Measurements from ENCODE around the gene NT5E. TPM values are rescaled to one million over a fixed set of nuclear protein-coding genes. Genes with fewer than 3 reads are reported as not detected.

Gene NT5E
- total and polyA plus RNA-seq, 2 of the 13 experiments (the other 11 are each of a cell fraction or from before 2014, with no cell fraction given) = 9.5 to 33.0 TPM

- Histone ChIP-seq H3K4me1 (ENCODE audit: insufficient read depth, low read length) (peaks cover 7% of the 10 kb centered on the region; the same call in 1 of the 2 replicates), H4K20me1 (ENCODE audit: insufficient read depth, low read length) (no peaks in the 10 kb centered on the region), H3K79me2 (ENCODE audit: insufficient read depth, low read length) (no peaks in the 10 kb centered on the region), H3K9me3 (ENCODE audit: low read length) (no peaks in the 10 kb centered on the region), H3K4me2 (ENCODE audit: low read depth, low read length) (peak overlapping the region; percentile 5; the same call in 1 of the 2 replicates), H3K36me3 (replicated peaks in 1 of 2; ENCODE audit: control insufficient read depth in 1 of 2, insufficient read depth in 2 of 2, low read length in 2 of 2) (no peaks in the 10 kb centered on the region; a peak in 1 of 5 replicates), H3K27me3 (ENCODE audit: control insufficient read depth in 1 of 2, insufficient read depth in 2 of 2, low read length in 2 of 2) (no peaks in the 10 kb centered on the region), H3K4me3 (replicated peaks in 1 of 3; ENCODE audit: insufficient read depth in 1 of 3, low read depth in 2 of 3, low read length in 3 of 3) (no peak overlapping the region; a peak in 1 of 6 replicates), H2AFZ (ENCODE audit: low read length) (no peak overlapping the region), H3K27ac (ENCODE audit: extremely low read length, insufficient read depth, low read length) (no peak overlapping the region), H3K9ac (ENCODE audit: insufficient read depth, low read depth, low read length) (no peak overlapping the region)
- CTCF ChIA-PET (ENCODE audit: low intra/inter-chr PET ratio, low total read pairs) = interaction anchor here (1.3 to 4.2 kb wide), 2 partner anchors 110 to 126 kb away, joined by 5 to 96 read pairs; no protein-coding TSS in a partner anchor
- POLR2A ChIA-PET = interaction anchor here (0.6 to 2.0 kb wide), 4 partner anchors 31 to 127 kb away, joined by 3 to 8 read pairs (median 6); partner anchors contain the start of gene NT5E
- FAIRE-seq = no peak
- in situ Hi-C loops (cut with HindIII; ENCODE audit: extremely low pct_ligation_motif_present, low pct_unique_long_range_greater_than_20kb) (loop anchor here (5.0 kb wide), 1 partner anchor 130 kb away; no protein-coding TSS in a partner anchor), intact Hi-C loops (cut with micrococcal nuclease; ENCODE audit: unreplicated experiment) (no loop called here)
- 67% methylated on average over 8 of the region's 8 CpGs for WGBS (ENCODE audit: low lambda C conversion rate)
- DNase-seq (ENCODE audit: low spot score) = no peak
- TF ChIP-seq POLR2G (IDR thresholded peaks at IDR 0.05; ENCODE audit: low read depth, low read length) (no peak), ZNF547 (CRISPR knock-in tag; IDR thresholded peaks at IDR 0.05) (0 out of 2 replicates have a peak, but pooled peaks have one; percentile 56), PHF21A (CRISPR knock-in tag; IDR thresholded peaks at IDR 0.05) (0 out of 2 replicates have a peak, but pooled peaks have one; percentile 5)
- peak; percentile 51 for ATAC-seq
- BruUV-seq (replicated peaks) = no TSS peak
Measured at GRCh38 chr6:85482206-85482904, 32.5 kb downstream of the NT5E start.

GRCh38 chr6:85482905-85483700 lies 33.2 kb downstream of the NT5E start:
- peaks cover 0 to 2% of the 10 kb centered on the region in 2 experiments; a peak in 1 of 5 replicates for H3K36me3 ChIP-seq (replicated peaks in 1 of 2; ENCODE audit: control insufficient read depth in 1 of 2, insufficient read depth in 2 of 2, low read length in 2 of 2)
- 24% methylated on average over 9 of the region's 10 CpGs for WGBS (ENCODE audit: low lambda C conversion rate)
- H3K4me3 ChIP-seq (replicated peaks in 1 of 3; ENCODE audit: insufficient read depth in 1 of 3, low read depth in 2 of 3, low read length in 3 of 3) = no peak overlapping the region; a peak in 1 of 6 replicates
- ATAC-seq = peak; percentile 94
- FAIRE-seq = peak; percentile 60
- peaks cover 7% of the 10 kb centered on the region; the same call in 1 of the 2 replicates for H3K4me1 ChIP-seq (ENCODE audit: insufficient read depth, low read length)
- no TSS peak for BruUV-seq (replicated peaks)
- peak overlapping the region; percentile 5; the same call in 1 of the 2 replicates for H3K4me2 ChIP-seq (ENCODE audit: low read depth, low read length)
- POLR2A ChIA-PET = interaction anchor here (0.6 to 2.0 kb wide), 4 partner anchors 32 to 128 kb away, joined by 3 to 8 read pairs (median 6); partner anchors contain the start of gene NT5E
- no peaks in the 10 kb centered on the region for H4K20me1 ChIP-seq (ENCODE audit: insufficient read depth, low read length)
- CTCF ChIA-PET (ENCODE audit: low intra/inter-chr PET ratio, low total read pairs) = interaction anchor here (1.3 to 4.2 kb wide), 2 partner anchors 111 to 127 kb away, joined by 5 to 96 read pairs; no protein-coding TSS in a partner anchor
- no peaks in the 10 kb centered on the region for H3K9me3 ChIP-seq (ENCODE audit: low read length)
- H3K27ac ChIP-seq (ENCODE audit: extremely low read length, insufficient read depth, low read length) = no peak overlapping the region
- no peaks in the 10 kb centered on the region for H3K27me3 ChIP-seq (ENCODE audit: control insufficient read depth in 1 of 2, insufficient read depth in 2 of 2, low read length in 2 of 2)
- intact Hi-C loops (cut with micrococcal nuclease; ENCODE audit: unreplicated experiment) = loop anchor here (1.0 kb wide), 3 partner anchors 32 to 128 kb away; no protein-coding TSS in a partner anchor
- H2AFZ ChIP-seq (ENCODE audit: low read length) = no peak overlapping the region
- in situ Hi-C loops (cut with HindIII; ENCODE audit: extremely low pct_ligation_motif_present, low pct_unique_long_range_greater_than_20kb) = loop anchor here (5.0 kb wide), 1 partner anchor 131 kb away; no protein-coding TSS in a partner anchor
- no peak overlapping the region for H3K9ac ChIP-seq (ENCODE audit: insufficient read depth, low read depth, low read length)
- H3K79me2 ChIP-seq (ENCODE audit: insufficient read depth, low read length) = no peaks in the 10 kb centered on the region
- peak; percentile 50 for DNase-seq (ENCODE audit: low spot score)
- TF ChIP-seq HMG20B (CRISPR knock-in tag; conservative IDR thresholded peaks at IDR 0.05) (no peak), BCL6 (CRISPR knock-in tag; IDR thresholded peaks at IDR 0.05) (peak; percentile 76), ZNF574 (CRISPR knock-in tag; IDR thresholded peaks at IDR 0.05) (no peak), FOSL2 (CRISPR knock-in tag; IDR thresholded peaks at IDR 0.05) (peak; percentile 36; the same call in 1 of the 2 replicates), ZNF747 (CRISPR knock-in tag; IDR thresholded peaks at IDR 0.05; ENCODE audit: borderline replicate concordance) (0 out of 2 replicates have a peak, but pooled peaks have one; percentile 29), ZNF570 (CRISPR knock-in tag; IDR thresholded peaks at IDR 0.05; ENCODE audit: borderline replicate concordance) (no peak), ZSCAN21 (CRISPR knock-in tag; IDR thresholded peaks at IDR 0.05; ENCODE audit: borderline replicate concordance) (no peak), ARNTL (CRISPR knock-in tag; IDR thresholded peaks at IDR 0.05) (no peak)

Measured in HepG2 (cell line).